Ovary (tissue), 3 donors: ENCODE results near the gene PCDHGB5.

ENCODE experiments used
- EP300 ChIP-seq: sonication (generic); formaldehyde crosslinking; IDR thresholded peaks from one replicate; pipeline ENCODE4 v1.6.1; 2017; ENCODE audit warnings: antibody characterized with exemption
- TF ChIP-seq, protein P1 (sequence below), 3 donors: fragments of 450-650 bp in 2 of 3; fragments of 200-600 bp in 1 of 3; IDR thresholded peaks; one replicate each; pipeline versions ENCODE4 v1.5.1 to v1.8.0; 2016 to 2022; ENCODE audit warnings: antibody characterized with exemption in 3 of 3, mild to moderate bottlenecking in 1 of 3
- donor health status: DM: no; HTN: no; CAD: no.

GRCh38 chr5:141383345-141383744 lies 14.4 kb upstream of the PCDHGB5 start:
- no peak for TF ChIP-seq EP300
- TF ChIP-seq, protein P1, sequence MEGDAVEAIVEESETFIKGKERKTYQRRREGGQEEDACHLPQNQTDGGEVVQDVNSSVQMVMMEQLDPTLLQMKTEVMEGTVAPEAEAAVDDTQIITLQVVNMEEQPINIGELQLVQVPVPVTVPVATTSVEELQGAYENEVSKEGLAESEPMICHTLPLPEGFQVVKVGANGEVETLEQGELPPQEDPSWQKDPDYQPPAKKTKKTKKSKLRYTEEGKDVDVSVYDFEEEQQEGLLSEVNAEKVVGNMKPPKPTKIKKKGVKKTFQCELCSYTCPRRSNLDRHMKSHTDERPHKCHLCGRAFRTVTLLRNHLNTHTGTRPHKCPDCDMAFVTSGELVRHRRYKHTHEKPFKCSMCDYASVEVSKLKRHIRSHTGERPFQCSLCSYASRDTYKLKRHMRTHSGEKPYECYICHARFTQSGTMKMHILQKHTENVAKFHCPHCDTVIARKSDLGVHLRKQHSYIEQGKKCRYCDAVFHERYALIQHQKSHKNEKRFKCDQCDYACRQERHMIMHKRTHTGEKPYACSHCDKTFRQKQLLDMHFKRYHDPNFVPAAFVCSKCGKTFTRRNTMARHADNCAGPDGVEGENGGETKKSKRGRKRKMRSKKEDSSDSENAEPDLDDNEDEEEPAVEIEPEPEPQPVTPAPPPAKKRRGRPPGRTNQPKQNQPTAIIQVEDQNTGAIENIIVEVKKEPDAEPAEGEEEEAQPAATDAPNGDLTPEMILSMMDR (IDR thresholded peaks at IDR 0.05), result no peak
